GM19099 (cell line): Measurements from ENCODE around the gene CAPZA1.

ENCODE experiments used
- POLR2A ChIP-seq: IDR thresholded peaks from 3 replicates; pipeline ENCODE4 v1.6.1; 2011; ENCODE audit warnings: low read depth; ENCODE audit not compliant: insufficient read length; ENCODE audit errors: extremely low read depth

CAPZA1 gene

GRCh38 chr1:112619518-112620376 is at the start of gene CAPZA1:
Gene CAPZA1 (plus strand): TSS chr1:112619832. CDS start chr1:112619845, 13 bp downstream.
- peak; percentile 95 for TF ChIP-seq POLR2A

GRCh38 chr1:112575154-112575804 is 44.4 kb upstream of the CAPZA1 start:
- TF ChIP-seq POLR2A = no peak

DNA sequence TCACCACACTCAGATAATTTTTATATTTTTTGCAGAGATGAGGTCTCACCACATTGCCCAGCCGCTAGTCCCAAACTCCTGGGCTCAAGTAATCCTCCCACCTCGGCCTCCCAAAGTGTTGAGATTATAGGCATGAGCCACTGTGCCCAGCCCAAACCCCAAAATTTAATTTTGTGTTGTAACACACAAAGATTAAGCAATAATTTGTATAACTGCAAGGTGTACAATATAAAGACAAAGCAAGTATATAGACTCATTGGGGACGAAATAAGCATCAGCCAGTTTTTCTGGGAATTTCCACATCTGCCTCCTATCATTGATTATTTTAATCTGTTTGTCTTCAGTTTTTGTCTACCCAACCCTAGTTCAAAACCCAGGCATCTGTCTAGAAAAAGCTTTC is 43.4 kb upstream of the CAPZA1 start:
- TF ChIP-seq POLR2A = no peak

DNA sequence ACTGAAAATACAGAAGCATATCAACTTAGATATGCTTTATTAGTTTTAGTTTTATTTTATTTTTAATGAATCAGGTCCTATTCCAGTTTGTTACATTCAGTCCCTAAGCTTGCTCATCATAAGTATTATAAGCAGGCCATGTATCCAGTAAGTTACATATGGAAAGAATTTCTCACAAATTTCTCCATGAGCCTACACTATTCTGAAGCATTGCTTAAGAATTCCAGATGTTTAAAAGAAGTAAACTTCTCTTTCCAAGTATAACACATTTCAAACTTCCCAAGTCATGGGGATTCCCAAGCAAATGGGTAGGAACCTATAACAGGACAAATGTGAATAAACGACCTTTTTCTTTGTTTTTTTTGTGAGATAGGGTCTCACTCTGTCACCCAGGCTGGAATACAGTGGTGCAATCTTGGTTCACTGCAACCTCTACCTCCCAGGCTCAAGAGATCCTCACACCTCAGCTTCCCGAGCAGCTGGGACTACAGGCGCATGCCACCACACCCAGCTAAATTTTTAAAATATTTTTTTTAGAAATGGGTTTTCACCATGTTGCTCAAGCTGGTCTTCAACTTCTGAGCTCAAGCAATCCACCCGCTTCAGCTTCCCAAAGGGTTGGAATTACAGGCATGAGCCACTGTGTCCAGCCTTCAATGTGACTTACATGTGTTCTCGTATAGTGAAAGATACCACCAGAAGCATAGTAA is 39.7 kb upstream of the CAPZA1 start:
- TF ChIP-seq POLR2A = no peak

GRCh38 chr1:112581586-112582192 is 37.9 kb upstream of the CAPZA1 start:
- TF ChIP-seq POLR2A = no peak

DNA sequence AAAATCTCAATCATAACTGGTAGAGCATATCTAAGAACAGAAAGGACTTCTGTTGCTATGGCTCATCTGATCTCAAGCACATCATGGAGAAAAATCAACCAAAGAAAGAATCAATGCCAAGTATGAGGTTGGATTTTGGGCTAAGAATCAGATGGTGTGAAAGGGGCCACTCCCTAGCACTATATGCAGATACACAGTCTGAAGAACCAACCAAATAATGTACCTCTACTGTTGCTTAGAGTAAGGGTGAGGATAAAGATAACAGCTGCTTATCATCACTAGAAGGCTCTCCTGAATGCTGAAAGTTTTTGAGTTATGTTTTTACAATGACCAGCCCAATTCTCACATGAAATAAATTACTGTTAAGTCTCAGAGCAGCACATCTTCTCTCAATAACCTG is 36.3 kb upstream of the CAPZA1 start:
- TF ChIP-seq POLR2A = no peak

- no peak for TF ChIP-seq POLR2A
Observed at GRCh38 chr1:112589766-112590165, 29.9 kb upstream of the CAPZA1 start.

DNA sequence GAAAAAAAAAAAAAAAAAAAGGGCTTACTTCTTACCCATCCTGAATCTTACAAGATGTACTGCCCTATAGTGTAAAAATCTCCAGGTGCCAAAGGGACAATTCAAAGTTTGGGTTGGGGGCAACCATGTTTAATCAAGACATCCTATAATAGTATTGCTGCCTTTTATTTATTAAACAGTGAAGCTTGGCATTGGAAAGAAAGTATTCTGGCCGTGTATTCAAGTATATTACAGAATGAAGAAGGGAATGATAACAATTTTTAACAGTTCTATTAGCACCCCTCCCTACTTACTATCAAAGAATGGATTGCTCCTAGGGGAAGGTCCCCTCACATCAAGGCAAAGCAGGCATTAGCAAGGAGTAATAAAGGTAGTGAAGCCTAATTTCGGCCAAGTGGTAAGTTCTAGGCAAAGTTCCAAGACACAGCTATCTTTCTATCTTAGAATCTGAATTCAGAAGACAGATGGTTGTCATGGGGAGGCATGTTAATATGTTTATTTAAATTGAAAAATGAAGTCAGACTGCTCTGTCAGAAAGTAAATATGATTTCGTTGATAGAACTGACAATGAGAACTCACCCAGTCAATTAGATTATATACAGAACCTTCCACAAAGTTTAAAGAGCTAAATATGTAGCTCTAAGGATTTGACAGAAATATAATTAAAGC is 25.3 kb upstream of the CAPZA1 start:
- TF ChIP-seq POLR2A = no peak

GRCh38 chr1:112599477-112599876 is 20.2 kb upstream of the CAPZA1 start:
- TF ChIP-seq POLR2A = no peak

DNA sequence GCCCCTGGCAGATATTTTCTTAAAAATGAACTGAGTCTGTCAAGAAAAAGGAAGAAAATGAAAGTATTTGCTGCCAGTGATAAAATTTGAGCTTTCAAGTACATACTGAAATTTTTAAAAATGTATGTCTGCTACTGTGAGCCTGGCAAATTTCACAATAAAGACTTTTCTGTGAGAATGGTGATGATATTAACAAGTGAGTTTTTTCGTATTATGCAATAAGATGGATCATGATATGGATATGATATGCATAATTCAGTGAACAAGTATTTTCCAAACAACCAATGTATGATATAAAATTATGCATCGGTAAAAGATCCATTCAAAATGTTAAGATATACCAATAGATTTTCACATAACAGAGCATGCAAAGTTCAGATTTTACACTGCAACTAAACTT is 16.6 kb upstream of the CAPZA1 start:
- no peak for TF ChIP-seq POLR2A

GRCh38 chr1:112603541-112603940 is 16.1 kb upstream of the CAPZA1 start:
- TF ChIP-seq POLR2A = no peak

- TF ChIP-seq POLR2A = no peak
Observed at GRCh38 chr1:112605633-112606327, 13.9 kb upstream of the CAPZA1 start.

GRCh38 chr1:112614460-112615065 is 5.1 kb upstream of the CAPZA1 start:
- no peak for TF ChIP-seq POLR2A
